ENCODE measurements around the gene PICALM. TPM values are rescaled to one million over a fixed set of nuclear protein-coding genes. Genes with fewer than 3 reads are reported as not detected.
A peak's percentile ranks its signal among the peaks of the same experiment; 100 is the strongest.

Gene PICALM
- polyA plus RNA-seq, 3 donors, result 62.4 to 241 (median 81.0) TPM

DNA sequence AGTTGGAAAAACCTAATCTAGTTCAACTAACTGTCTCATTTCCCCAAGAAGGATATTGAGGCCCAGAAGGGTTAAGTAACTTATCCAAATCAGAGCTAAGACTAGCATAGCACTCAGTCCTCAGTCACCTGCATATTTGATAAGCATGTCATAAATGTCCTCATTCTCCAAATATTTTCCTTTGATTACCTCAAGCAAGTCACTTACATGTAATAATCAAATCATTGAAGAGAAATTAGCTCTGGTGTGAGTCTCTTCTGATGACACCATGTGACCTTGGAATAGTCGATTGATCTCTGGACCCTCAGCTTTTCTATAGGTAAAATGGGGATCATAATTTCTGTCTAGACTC is 48.8 kb upstream of the PICALM start:
- intact Hi-C loops (cut with micrococcal nuclease), result no loop called here
- WGBS (ENCODE audit: insufficient coverage), result no CpG with 5 or more reads among the region's 1 CpG
- no peaks in the 10 kb centered on the region for H4K20me1 ChIP-seq (ENCODE audit: insufficient read depth, low read length)
- H3K36me3 ChIP-seq (replicated peaks in 1 of 2; ENCODE audit: control insufficient read depth in 1 of 2, insufficient read depth in 2 of 2, low read length in 2 of 2), result no peaks in the 10 kb centered on the region
- no peak overlapping the region for H3K27ac Mint-ChIP-seq
- no peak overlapping the region for H3K4me3 Mint-ChIP-seq
- TF ChIP-seq, protein P1, sequence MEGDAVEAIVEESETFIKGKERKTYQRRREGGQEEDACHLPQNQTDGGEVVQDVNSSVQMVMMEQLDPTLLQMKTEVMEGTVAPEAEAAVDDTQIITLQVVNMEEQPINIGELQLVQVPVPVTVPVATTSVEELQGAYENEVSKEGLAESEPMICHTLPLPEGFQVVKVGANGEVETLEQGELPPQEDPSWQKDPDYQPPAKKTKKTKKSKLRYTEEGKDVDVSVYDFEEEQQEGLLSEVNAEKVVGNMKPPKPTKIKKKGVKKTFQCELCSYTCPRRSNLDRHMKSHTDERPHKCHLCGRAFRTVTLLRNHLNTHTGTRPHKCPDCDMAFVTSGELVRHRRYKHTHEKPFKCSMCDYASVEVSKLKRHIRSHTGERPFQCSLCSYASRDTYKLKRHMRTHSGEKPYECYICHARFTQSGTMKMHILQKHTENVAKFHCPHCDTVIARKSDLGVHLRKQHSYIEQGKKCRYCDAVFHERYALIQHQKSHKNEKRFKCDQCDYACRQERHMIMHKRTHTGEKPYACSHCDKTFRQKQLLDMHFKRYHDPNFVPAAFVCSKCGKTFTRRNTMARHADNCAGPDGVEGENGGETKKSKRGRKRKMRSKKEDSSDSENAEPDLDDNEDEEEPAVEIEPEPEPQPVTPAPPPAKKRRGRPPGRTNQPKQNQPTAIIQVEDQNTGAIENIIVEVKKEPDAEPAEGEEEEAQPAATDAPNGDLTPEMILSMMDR (IDR thresholded peaks at IDR 0.05), result no peak
- peaks cover 9 to 13% of the 10 kb centered on the region in 2 donors for H3K4me1 ChIP-seq (ENCODE audit: control insufficient read depth in 1 of 2, insufficient read depth in 2 of 2, low read length in 2 of 2)
- no peak for DNase-seq
- H3K9me3 Mint-ChIP-seq, result no peaks in the 10 kb centered on the region
- no peak overlapping the region for H2AFZ ChIP-seq (ENCODE audit: insufficient read depth, low read depth, low read length, poor library complexity, severe bottlenecking)
- no peak overlapping the region for H3K27ac ChIP-seq (ENCODE audit: low read depth in 1 of 2, low read length in 2 of 2)
- no peaks in the 10 kb centered on the region for H3K27me3 ChIP-seq (ENCODE audit: control insufficient read depth in 2 of 2, insufficient read depth in 2 of 2, low read length in 2 of 2)
- H3K79me2 ChIP-seq (ENCODE audit: insufficient read depth, low read length), result no peaks in the 10 kb centered on the region
- H3K9me3 ChIP-seq (replicated peaks in 1 of 2; ENCODE audit: control insufficient read depth in 1 of 2, insufficient read depth in 1 of 2, low read length in 2 of 2), result no peaks in the 10 kb centered on the region
- no peak overlapping the region for H3K9ac ChIP-seq (ENCODE audit: insufficient read depth, low read length, poor library complexity, severe bottlenecking)
- no peaks in the 10 kb centered on the region for H3K36me3 Mint-ChIP-seq
- H3K4me1 Mint-ChIP-seq, result peaks cover 25% of the 10 kb centered on the region
- H3K4me2 ChIP-seq (replicated peaks; ENCODE audit: extremely low read depth, low read length, poor library complexity, severe bottlenecking), result no peak overlapping the region
- peaks cover 0 to 3% (median 0%) of the 10 kb centered on the region in 3 donors for H3K27me3 Mint-ChIP-seq (ENCODE audit: low read depth in 3 of 3)
- no peak overlapping the region for H3K4me3 ChIP-seq (replicated peaks in 1 of 3; ENCODE audit: low read depth in 2 of 3, low read length in 3 of 3)

DNA sequence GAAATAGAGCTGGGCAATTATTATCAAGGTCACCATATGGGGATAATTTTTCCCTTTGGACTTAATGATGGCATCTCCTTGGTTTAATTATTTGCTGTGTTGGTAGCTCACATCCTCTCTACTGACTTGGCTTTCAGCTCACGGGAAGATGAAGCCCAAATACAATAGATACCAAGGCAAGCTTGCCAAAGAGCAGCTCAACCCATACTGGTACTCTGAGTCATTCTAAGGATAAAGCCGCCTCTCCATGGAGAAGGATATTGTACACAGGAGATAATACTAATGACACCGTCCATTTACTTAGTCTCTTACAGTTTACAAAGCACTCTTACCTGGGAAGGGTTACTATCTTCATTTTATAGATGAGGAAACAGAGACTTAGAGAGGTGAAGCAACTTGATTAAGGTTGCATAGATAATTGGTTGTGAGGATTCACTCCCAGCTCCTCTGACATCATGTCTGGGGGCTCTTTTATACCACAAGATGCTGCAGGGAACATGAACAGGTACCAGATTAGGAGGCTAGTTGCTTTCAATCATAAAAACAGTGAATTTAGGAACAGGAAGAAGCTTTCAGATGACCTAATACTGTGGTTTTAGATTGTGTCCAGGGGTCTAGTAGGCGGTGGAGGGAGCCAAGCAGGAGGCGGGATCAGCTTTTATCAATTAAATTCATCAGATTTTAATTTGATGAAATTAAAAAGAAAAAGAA is 48.3 kb upstream of the PICALM start:
- Mint-ChIP-seq H3K36me3 (no peaks in the 10 kb centered on the region), H3K27ac (peak overlapping the region in 1 of 7 donors; percentile 31), H3K9me3 (no peaks in the 10 kb centered on the region), H3K4me1 (peaks cover 25% of the 10 kb centered on the region), H3K4me3 (peak overlapping the region in 1 of 2 donors; percentile 9), H3K27me3 (ENCODE audit: low read depth in 3 of 3) (peaks cover 0 to 3% (median 0%) of the 10 kb centered on the region in 3 donors)
- H3K9me3 ChIP-seq (replicated peaks in 1 of 2; ENCODE audit: control insufficient read depth in 1 of 2, insufficient read depth in 1 of 2, low read length in 2 of 2), result no peaks in the 10 kb centered on the region
- no CpG with 5 or more reads among the region's 5 CpGs for WGBS (ENCODE audit: insufficient coverage)
- no peaks in the 10 kb centered on the region for H3K27me3 ChIP-seq (ENCODE audit: control insufficient read depth in 2 of 2, insufficient read depth in 2 of 2, low read length in 2 of 2)
- peak in 2 of 3 donors; percentile 8 to 34 for DNase-seq
- H3K4me1 ChIP-seq (ENCODE audit: control insufficient read depth in 1 of 2, insufficient read depth in 2 of 2, low read length in 2 of 2), result peaks cover 9 to 13% of the 10 kb centered on the region in 2 donors
- TF ChIP-seq, protein P1 (IDR thresholded peaks at IDR 0.05), result no peak
- no peak overlapping the region for H3K9ac ChIP-seq (ENCODE audit: insufficient read depth, low read length, poor library complexity, severe bottlenecking)
- intact Hi-C loops (cut with micrococcal nuclease), result no loop called here
- H3K36me3 ChIP-seq (replicated peaks in 1 of 2; ENCODE audit: control insufficient read depth in 1 of 2, insufficient read depth in 2 of 2, low read length in 2 of 2), result no peaks in the 10 kb centered on the region
- peak overlapping the region; percentile 3 for H3K4me2 ChIP-seq (replicated peaks; ENCODE audit: extremely low read depth, low read length, poor library complexity, severe bottlenecking)
- no peaks in the 10 kb centered on the region for H3K79me2 ChIP-seq (ENCODE audit: insufficient read depth, low read length)
- no peaks in the 10 kb centered on the region for H4K20me1 ChIP-seq (ENCODE audit: insufficient read depth, low read length)
- H3K27ac ChIP-seq (ENCODE audit: low read depth in 1 of 2, low read length in 2 of 2), result no peak overlapping the region
- H2AFZ ChIP-seq (ENCODE audit: insufficient read depth, low read depth, low read length, poor library complexity, severe bottlenecking), result no peak overlapping the region
- no peak overlapping the region for H3K4me3 ChIP-seq (replicated peaks in 1 of 3; ENCODE audit: low read depth in 2 of 3, low read length in 3 of 3)
